WI38 (cell line): ENCODE measurements around the gene SP2.

Source experiments
- H3K4me3 ChIP-seq: 2 replicates; pipeline ENCODE4 v1.5.1; 2011; ENCODE audit warnings: low read depth, mild to moderate bottlenecking, control low read depth, low read length
- CTCF ChIP-seq: IDR thresholded peaks from 2 replicates; pipeline ENCODE4 v1.5.1; 2012; ENCODE audit warnings: low read depth, mild to moderate bottlenecking, control low read depth, low read length

SP2 gene

GRCh38 chr17:47862621-47863440 is 33.2 kb upstream of the SP2 start:
- no peak for TF ChIP-seq CTCF

GRCh38 chr17:47864791-47865216 is 31.2 kb upstream of the SP2 start:
- H3K4me3 ChIP-seq: no peak overlapping the region
- TF ChIP-seq CTCF: no peak

More at GRCh38 chr17:47862621-47863440, 33.2 kb upstream of the SP2 start:
- no peak overlapping the region for H3K4me3 ChIP-seq

- no peak for TF ChIP-seq CTCF
- H3K4me3 ChIP-seq: no peak overlapping the region
These were observed 29.1 kb upstream of the SP2 start for GRCh38 chr17:47866941-47867340.

GRCh38 chr17:47867813-47868533 is 28.1 kb upstream of the SP2 start:
- no peak for TF ChIP-seq CTCF

GRCh38 chr17:47869114-47869513 is 26.9 kb upstream of the SP2 start:
- no peak for TF ChIP-seq CTCF
- no peak overlapping the region for H3K4me3 ChIP-seq

More at GRCh38 chr17:47867813-47868533, 28.1 kb upstream of the SP2 start:
- no peak overlapping the region for H3K4me3 ChIP-seq

GRCh38 chr17:47870056-47870455 is 26.0 kb upstream of the SP2 start:
- TF ChIP-seq CTCF: no peak
- H3K4me3 ChIP-seq: no peak overlapping the region

- no peak overlapping the region for H3K4me3 ChIP-seq
- TF ChIP-seq CTCF: no peak
These were observed 25.0 kb upstream of the SP2 start for GRCh38 chr17:47871048-47871447.
